ENCODE measurements around the gene CPNE4. TPM values are rescaled to one million over a fixed set of nuclear protein-coding genes. Genes with fewer than 3 reads are reported as not detected.

The CPNE4 gene
- total RNA-seq, 1 experiment from 2014 or later, result 1.9 TPM

GRCh38 chr3:131582438-131582837 is 452.4 kb downstream of the CPNE4 start:
- Histone ChIP-seq H2BK120ac (ENCODE audit: low read depth, low read length, poor library complexity, severe bottlenecking) (no peak overlapping the region), H3K9me3 (ENCODE audit: control insufficient read depth, low read depth, low read length) (no peaks in the 10 kb centered on the region), H3K27ac (ENCODE audit: insufficient read length, low read depth, low read length) (no peak overlapping the region), H3T11ph (ENCODE audit: low read length) (no peak overlapping the region), H3K9ac (ENCODE audit: extremely low read depth, insufficient read length, low read length) (no peak overlapping the region), H3K4me1 (ENCODE audit: insufficient read depth, low read length) (no peaks in the 10 kb centered on the region), H3K4me2 (ENCODE audit: insufficient read depth, insufficient read length, low read length) (no peak overlapping the region), H3K14ac (ENCODE audit: insufficient read depth, low read length) (no peak overlapping the region), H3K4ac (ENCODE audit: low read depth, low read length) (no peak overlapping the region), H4K8ac (replicated peaks; ENCODE audit: insufficient read length, low read depth, low read length) (no peak overlapping the region), H4K91ac (ENCODE audit: insufficient read length, low read depth, low read length) (no peak overlapping the region), H4K20me1 (ENCODE audit: control insufficient read depth, insufficient read depth, insufficient read length) (no peaks in the 10 kb centered on the region), H2BK15ac (ENCODE audit: low read depth, low read length) (no peak overlapping the region), H3K56ac (ENCODE audit: insufficient read length, low read depth, low read length) (no peak overlapping the region), H2AFZ (ENCODE audit: low read length) (no peak overlapping the region), H3K79me2 (ENCODE audit: insufficient read depth, low read length) (no peaks in the 10 kb centered on the region), H3K23ac (ENCODE audit: insufficient read length, low read depth, low read length) (no peak overlapping the region), H3K23me2 (ENCODE audit: insufficient read length, low read depth, low read length, poor library complexity, severe bottlenecking) (no peaks in the 10 kb centered on the region), H2BK12ac (ENCODE audit: insufficient read length, low read depth, low read length) (no peak overlapping the region), H3K79me1 (ENCODE audit: insufficient read depth, low read depth, low read length, poor library complexity, severe bottlenecking) (no peaks in the 10 kb centered on the region), H2BK20ac (ENCODE audit: low read depth, low read length, poor library complexity, severe bottlenecking) (no peak overlapping the region), H2BK5ac (ENCODE audit: insufficient read length, low read length) (no peak overlapping the region), H3K27me3 (ENCODE audit: insufficient read depth, low read length) (no peaks in the 10 kb centered on the region), H3K18ac (ENCODE audit: insufficient read length, low read depth, low read length) (no peak overlapping the region), H4K5ac (ENCODE audit: insufficient read length, low read depth, low read length) (no peak overlapping the region), H2AK5ac (ENCODE audit: insufficient read length, low read length) (no peak overlapping the region)
- Mint-ChIP-seq H3K36me3 (ENCODE audit: insufficient read depth in 1 of 3, low read depth in 3 of 3) (no peaks in the 10 kb centered on the region), H3K4me1 (no peaks in the 10 kb centered on the region), H3K27me3 (ENCODE audit: low read depth) (no peaks in the 10 kb centered on the region), H3K27ac (no peak overlapping the region), H3K9me3 (no peaks in the 10 kb centered on the region), H3K4me3 (no peak overlapping the region)
- no CpG with 5 or more reads among the region's 1 CpG for WGBS (ENCODE audit: extremely low coverage, insufficient read length, low lambda C conversion rate)
- TF ChIP-seq CTCF (conservative IDR thresholded peaks at IDR 0.05), result no peak
- DNase-seq, result no peak
